Sigmoid colon (tissue), 4 donors: ENCODE results near the gene ZNF682.

ENCODE experiments used
- EP300 ChIP-seq, 4 donors: sonication (generic); formaldehyde crosslinking; IDR thresholded peaks; one replicate each; pipeline ENCODE4 v1.6.1; 2017; ENCODE audit warnings: antibody characterized with exemption in 4 of 4
- POLR2A ChIP-seq, 2 donors: fragments of 450-650 bp; IDR thresholded peaks; one replicate each; pipeline ENCODE4 v1.6.1; 2016; ENCODE audit warnings: antibody characterized with exemption in 2 of 2, mild to moderate bottlenecking in 2 of 2, moderate library complexity in 2 of 2

DNA sequence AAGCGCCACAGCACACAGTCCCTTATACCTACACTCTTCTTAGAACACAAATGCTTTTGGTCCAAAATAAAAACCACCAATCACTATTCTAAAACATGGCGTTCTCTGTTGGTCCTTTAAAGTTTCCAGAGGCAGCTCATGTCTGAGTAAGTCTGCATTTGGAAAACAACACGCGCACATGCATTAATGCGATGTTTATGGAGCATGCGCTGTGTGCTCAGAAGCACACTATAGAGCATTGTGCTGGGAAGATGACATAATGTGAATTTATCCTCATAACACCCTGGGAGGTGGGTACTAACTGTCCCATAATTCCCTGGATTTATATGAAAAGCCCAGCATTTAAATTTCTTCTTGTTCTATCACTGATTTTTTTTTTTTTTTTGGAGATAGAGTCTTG, 10.7 kb downstream of the ZNF682 start:
- no peak for TF ChIP-seq EP300 (IDR thresholded peaks at IDR 0.05)
- TF ChIP-seq POLR2A (IDR thresholded peaks at IDR 0.05): no peak
